Fibroblast of skin of left quadriceps (primary cell): ENCODE measurements around the gene CCDC196.
"Not testable (repeated sequence)": the region's sequence is repeated elsewhere in the genome, so short reads cannot be mapped to it uniquely, and the experiment has no call there.

Source experiments
- DNase-seq, 2 experiments: peaks; one replicate each; pipeline ENCODE4 v3.0.0-alpha.2; 2013; ENCODE audit warnings: low read depth in 2 of 2

Gene CCDC196

DNA sequence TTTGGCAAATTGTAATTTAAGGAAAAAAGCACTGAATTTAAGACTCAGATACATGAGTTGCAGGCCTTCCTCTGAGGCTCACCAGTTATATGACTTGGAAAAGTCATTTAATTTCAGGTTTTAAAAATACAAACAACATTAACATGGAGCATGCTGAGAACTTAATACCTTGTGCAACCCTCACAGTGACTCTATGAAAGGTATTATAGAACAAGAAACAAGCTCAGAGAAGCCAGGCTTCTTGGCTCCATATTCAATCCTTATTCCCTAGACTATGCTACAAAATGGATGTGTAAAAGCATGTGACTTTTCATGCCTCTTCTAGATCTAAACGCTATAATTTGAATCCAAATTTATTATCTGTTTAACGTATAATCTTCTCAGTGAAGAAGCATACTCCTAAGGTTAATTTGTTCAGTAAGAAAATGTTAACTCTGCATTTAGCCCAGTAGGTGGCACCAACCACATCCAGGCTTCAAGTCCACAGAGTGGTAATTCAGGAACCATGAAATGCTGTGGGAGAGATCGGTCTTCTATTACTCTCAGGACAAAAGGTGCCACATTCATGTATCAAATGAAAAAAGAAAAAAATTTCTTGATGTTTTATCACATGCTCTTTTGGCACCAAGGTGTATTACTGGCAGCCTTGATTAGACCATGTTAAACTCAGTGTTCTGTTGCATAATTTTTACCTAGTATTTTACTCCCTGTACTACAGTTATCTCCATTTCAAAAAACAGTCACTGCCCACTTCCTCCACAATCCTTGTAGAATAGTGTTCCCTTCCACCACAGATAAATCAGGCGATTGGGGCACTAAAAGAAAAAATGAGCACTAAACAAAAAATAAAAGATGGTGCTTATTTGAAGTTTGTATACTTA lies 9.3 kb downstream of the CCDC196 start:
- DNase-seq = peak; percentile 24 to 29

GRCh38 chr14:66496188-66496807 lies 10.1 kb downstream of the CCDC196 start:
- no peak for DNase-seq

DNA sequence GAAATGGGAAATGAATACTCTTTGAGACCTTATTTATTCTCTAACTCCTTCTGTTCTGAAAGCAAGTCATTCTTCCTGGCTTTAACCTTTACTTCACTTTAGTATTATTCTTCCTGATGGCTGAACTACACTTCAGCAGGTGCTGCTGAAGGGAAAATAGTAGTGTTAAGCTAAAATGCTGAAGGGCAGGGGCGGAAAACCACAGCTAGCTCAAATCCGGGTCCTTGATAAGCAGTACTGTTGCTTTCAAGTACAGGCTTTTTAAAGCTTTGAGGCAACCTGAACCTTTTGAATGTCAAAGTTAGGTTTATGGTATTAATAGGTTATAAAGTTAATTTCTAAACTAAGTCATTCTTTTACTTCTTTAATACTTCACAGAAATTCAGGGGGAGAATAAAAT lies 10.7 kb downstream of the CCDC196 start:
- DNase-seq = no peak

DNA sequence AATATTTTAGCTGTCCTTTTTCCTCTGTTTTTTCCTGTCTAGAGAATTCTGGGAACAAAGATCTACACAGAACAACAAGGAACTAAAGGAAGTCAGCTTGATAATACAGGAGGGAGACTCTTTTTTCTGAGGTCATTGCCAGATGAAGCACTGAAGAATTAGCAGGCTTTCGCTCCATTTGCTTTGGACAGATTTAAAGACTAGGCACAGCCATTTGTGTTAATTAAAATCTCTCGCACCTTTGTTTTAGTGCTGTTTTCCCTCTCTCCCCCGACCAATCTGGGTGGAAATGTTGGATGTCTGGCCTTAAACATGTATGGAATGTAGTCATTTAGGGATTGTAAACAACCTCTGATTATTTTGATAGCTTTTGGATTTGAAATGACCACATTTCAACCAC lies 12.1 kb downstream of the CCDC196 start:
- DNase-seq = no peak

DNA sequence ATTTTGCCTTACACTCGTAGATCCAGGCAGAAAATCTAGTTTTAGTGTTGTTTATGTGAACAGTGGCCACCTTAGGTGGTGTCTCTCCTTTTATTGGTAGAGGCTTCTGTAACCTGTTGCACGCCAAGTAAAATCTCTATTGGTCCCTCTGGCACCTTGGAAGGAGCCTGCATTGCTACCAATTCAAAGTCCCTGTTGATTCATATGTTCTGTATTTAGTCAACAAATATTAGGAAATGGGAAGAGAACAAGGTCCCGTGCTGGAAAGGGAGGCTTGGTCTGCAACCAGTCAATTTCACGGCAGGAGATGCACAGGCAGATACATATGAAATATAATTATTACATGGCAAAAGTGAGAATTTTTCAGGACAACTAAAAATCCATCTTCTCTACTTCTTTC lies 15.4 kb downstream of the CCDC196 start:
- DNase-seq = no peak

DNA sequence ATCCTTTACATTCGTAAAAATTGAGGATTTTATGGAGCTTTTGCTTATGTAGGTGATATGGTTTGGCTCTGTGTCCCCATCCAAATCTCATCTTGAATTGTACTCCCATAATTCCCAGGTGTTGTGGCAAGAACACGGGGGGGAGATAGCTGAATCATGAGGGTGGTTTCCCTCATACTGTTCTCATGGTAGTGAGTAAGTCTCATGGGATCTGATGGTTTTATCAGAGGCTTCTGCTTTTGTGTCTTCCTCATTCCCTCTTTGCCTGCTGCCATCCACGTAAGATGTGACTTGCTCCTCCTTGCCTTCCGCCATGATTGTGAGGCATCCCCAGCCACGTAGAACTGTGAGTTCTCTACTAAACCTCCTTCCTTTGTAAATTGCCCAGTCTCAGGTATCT lies 16.7 kb downstream of the CCDC196 start:
- DNase-seq = not testable (repeated sequence)

GRCh38 chr14:66503532-66503931 lies 17.4 kb downstream of the CCDC196 start:
- DNase-seq = no peak

GRCh38 chr14:66507181-66507721 lies 21.1 kb downstream of the CCDC196 start:
- no peak for DNase-seq

DNA sequence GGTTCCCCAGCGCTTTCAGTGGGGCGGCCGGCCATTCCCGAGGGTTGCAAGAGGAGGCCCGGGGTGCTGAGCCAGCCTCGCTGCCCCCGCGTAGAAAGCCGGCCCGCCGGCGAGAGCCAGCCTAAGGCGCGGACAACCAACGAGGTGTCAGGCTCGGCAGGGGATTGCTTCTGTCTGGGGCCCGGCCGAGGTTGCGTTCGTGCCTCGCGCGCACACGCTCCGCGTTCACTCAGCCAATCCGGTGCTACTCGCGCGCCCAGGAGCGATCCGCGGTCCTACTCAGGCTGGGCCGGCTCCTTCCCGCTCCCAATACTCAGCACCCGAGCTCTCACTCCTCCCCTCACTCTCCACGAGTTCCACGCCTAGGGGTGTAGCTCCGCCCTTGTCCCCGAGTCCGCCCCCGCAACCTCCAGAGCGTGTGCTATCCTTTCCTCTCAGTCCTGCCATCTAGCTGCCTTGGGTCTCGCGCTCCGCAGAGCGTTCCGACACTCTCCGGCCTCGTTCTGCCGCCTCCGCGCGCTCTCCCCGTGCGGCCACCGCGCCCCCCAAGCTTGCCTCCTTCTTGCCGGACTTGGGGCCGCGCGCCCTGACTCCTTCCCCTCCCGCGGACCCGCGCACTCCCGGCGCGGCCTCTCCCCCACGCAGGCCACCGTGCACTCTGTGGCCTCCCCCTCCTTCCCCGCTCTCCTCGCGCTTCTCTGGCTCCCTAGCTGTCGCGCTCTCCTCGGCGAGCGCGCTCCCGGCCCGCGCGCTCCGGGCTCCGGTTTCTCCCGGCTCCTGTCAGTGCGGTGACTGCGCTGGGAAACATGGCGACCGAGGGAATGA lies 21.8 kb downstream of the CCDC196 start, which contains the start of gene GPHN:
GPHN (plus strand) TSS at position 426 of the 825 bp plus-strand sequence.
- peak; percentile 94 to 96 for DNase-seq

DNA sequence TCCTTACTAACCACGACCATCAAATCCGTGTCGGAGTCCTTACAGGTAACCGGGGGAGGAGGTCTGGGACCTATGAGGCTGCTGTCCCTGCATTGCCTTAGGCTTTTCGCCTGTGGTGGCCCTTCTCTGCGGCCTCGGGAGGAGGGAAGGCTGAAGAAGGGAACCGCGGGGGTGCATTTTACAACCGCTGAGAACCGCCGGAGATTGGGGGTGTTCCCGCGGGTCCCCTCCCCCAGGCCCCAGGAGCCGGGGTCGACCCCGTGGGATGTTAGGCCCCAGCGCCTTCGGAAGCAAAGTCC lies 22.3 kb downstream of the CCDC196 start:
- DNase-seq = no peak

GRCh38 chr14:66508846-66509621 lies 22.9 kb downstream of the CCDC196 start:
- DNase-seq = no peak

GRCh38 chr14:66509874-66510273 lies 23.7 kb downstream of the CCDC196 start:
- DNase-seq = no peak

DNA sequence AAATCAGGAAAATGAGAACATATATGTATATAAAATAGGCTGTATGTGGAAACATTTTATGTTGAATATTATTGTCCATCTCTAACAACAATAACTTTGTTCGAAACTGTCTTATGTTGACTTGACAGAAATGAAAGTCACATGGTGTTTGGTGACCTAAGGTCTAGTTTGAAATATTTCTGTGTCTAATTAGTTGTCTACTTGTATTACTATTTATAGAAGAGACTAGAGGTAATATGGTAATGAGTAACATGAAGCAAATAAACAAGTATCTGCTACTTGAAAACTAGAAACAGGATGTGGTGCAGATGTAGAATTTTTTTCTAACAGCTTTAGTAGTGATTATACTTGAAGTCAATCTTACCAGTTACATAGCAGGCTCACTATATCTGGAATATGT lies 25.7 kb downstream of the CCDC196 start:
- DNase-seq = no peak

DNA sequence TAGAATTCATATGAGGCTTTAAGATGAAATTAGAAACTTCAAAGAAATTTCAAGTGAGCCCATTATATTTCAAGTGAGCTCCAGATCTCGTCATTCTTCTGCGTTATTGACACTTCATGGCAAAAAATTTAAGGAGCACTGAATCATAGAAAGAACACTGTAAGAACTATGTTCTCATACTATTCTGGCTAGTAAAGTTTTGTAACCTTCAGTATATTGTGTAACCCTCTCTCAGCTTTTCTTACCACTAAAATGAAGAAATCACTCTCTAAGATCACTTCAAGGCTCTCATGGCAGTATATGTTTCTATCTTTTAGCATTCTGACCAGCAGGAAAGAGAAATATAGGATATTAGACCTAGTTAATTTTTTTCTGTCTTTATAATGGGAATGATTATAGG lies 28.0 kb downstream of the CCDC196 start:
- DNase-seq = no peak

DNA sequence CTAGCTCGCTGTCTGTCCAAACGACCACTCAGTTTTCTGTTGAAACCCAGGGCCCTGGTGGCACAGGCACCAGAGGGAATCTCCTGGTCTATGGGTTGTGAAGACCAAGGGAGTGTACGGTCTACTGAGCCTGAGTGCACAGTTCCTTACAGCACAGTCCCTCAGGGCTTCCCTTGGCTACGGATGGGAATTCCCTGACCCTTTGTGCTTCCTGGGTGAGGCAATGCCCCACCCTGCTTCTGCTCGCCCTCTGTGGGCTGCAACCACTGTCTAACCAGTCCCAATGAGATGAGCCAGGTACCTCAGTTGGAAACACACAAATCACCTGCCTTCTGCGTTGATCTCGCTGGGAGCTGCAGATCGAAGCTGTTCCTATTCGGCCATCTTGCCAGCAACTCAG lies 44.4 kb downstream of the CCDC196 start:
- DNase-seq = no peak

- no peak for DNase-seq
Measured at GRCh38 chr14:66539034-66539433, 52.9 kb downstream of the CCDC196 start.

DNA sequence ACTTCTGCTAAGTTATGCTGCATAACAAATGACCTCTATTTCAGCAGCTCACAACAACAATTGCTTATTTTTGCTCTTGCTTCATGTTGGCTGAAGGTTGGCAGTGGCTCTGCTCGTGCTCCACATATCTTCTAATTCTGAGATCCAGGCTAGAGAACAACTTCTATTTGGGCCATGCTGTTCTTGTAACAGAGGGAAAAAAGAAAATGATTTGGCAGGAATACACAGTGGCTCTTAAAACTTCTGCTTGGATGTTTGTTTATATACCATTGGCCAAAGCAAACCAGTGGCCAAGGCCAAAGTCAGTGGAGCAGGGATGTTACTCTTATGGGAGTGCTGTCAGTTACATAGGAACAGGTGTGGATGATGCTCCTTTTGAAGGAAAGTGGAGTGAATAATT lies 53.9 kb downstream of the CCDC196 start:
- DNase-seq = no peak

- no peak for DNase-seq
Measured at GRCh38 chr14:66541627-66542026, 55.5 kb downstream of the CCDC196 start.

DNA sequence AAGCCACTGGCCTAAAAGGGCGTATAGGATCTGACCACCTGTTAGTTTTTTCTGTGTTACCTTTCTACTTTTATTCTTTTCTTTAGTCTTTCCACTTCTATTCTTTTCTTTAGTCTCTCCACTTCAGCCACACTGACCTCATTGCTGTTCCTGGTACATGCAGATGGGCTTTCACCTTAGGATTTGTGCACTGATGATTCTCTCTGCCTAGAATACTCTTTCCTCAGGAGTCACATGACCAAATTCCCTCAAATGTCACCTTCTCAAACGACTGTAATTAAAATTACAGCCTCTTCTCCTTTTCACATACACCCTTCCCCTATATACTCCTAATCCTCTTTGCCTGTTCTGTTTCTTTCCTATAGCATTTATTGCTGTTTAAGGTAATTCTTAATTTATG lies 57.8 kb downstream of the CCDC196 start:
- DNase-seq = no peak

DNA sequence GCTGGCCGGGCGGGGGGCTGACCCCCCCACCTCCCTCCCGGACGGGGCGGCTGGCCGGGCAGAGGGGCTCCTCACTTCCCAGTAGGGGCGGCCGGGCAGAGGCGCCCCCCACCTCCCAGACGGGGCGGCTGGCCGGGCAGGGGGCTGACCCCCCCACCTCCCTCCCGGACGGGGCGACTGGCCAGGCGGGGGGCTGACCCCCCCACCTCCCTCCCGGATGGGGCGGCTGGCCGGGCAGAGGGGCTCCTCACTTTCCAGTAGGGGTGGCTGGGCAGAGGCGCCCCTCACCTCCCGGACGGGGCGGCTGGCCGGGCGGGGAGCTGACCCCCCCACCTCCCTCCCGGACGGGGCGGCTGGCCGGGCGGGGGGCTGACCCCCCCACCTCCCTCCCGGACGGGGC lies 59.0 kb downstream of the CCDC196 start:
- DNase-seq = not testable (repeated sequence)

- DNase-seq = not testable (repeated sequence)
Measured at GRCh38 chr14:66545751-66546150, 59.6 kb downstream of the CCDC196 start.
